NCI-H1105 (cell line): Measurements from ENCODE around the gene FBXO33.

Experiments used
- DNase-seq: peaks from one replicate; lab custom pipeline; 2025; lab: John Stamatoyannopoulos, UW

Gene FBXO33

DNA sequence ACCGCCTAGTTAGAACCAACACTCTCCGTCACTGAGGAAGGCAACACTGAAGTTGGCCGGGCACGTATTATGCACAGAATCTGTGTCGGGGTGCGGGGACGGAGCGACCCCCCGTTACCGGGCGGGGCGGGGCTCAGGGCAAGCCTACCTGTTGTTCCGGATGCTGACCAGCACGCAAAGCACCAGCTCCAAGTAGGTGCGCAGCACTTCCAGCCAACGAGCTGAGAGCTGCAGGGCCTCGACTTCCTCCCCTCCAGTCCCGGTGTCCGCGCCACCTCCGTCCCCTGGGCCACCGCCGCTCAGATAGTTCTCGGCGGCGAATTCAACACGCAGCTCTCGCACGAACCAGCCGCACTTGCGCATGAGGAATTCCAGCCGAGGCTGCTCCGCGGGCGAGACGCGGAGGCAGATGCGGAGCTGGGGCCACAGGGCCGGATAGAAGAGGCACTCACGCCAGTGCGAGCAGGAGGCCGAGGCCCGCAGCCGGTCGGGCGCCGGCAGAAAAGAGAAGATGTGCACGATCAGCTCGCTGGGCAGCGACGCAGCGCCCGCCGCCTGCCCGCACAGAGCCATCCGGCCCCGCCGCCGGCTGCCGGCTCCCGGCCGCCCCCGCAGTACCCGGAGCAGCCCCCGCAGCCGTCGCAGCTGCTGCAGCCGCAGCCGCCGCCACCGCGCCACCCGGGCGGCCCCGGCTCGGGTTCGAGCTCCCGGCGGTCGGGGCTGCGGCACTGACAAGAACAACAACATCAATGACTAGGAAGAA lies 636 bp downstream of the FBXO33 start:
- no peak for DNase-seq

DNA sequence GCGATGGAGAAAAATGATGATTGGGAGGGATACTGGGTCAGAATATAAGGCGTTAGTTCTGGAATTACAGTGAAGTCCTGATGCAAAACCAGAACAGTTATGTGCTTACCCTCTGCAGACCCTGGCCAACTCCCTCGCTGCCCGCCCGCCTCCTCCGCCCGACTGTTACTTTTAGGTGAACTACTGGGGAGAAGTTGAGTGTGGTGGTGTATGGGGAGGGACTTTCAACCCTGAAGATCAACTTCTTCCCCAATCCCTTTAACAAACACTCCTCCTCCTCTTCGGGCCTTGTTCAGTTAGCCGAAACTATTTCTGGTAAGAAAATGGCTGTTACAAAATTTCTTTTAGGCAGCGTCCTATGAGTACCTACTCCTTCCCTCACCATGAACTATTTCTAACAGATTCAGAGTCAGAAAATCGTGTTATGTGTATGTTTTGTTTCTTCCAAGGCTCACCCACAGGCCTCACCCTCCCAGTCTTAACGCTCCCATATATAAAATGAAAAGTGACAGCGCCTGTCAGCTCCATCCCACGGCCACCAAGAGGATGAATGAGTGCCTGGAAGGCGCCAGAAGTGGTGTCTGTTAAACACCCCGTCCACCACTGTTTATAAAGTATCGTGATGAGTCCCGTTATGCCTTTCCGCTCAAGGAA lies 1.3 kb downstream of the FBXO33 start:
- no peak for DNase-seq

DNA sequence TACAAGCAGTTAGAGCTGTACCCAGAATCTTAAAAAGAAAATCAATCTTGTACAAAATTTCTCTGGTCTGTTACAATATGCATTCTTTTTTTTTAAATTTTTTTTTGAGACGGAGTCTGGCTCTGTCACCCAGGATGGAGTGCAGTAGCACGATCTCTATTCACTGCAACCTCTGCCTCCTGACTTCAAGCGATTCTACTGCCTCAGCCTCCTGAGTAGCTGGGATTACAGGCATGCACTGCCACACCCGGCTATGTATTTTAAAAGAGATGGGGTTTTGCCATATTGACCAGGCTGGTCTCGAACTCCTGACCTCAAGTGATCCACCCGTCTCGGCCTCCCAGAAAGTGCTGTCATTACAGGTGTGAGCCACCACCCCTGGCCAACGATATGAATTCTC lies 4.1 kb downstream of the FBXO33 start:
- DNase-seq = no peak

DNA sequence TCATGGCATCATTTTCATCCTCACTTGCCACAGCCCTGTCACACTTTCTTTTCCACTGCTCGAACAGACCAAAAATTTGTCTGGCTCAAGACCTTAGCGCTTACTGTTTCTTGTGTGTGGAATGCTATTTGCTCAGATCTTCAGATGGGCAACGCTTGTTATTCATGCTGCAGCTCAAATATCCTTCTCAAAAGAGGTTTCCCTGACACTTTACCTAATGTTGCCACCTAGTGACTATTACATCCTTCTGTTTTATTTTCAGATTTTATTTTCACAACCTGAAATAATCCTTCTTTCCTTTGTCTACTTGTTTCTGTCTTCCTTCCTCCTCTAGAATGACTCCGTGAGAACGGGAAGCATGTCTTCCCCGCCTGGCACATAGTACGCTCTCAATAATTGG lies 5.6 kb downstream of the FBXO33 start:
- DNase-seq = no peak

DNA sequence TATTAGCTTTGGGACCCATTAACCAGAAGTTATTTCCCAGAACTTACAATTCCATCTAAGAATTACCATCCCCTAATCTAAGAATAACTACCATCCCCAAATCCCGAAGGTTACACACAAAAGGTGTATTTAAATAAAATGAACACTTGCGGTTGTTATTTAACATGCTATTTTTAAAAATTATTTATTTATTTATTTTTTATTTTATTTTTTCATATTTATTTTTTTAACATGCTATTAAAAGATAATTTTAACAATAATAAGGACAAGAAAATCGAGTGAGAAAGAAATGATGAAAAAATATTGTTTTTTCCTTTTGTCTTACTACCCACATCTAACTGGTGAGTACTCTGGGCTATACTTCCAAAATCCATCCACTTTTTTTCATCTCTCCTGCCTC lies 6.3 kb downstream of the FBXO33 start:
- no peak for DNase-seq

DNA sequence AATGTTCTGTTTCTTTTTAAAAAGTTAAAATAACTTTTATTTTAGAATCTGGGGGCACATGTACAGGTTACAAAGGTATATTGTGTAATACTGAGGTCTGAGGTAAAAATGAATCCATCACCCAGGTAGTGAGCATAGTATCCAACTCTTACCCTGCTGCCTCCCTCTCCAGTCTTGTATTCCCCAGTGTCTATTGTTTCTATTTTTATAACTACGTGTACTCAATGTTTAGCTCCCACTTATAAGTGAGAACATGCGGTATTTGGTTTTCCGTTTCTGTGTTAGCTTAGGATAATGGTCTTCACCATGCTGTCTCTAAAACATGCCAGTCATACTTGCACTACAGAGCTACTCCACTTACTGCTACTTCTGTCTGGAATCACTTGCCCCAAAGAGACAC lies 8.4 kb downstream of the FBXO33 start:
- DNase-seq = no peak

DNA sequence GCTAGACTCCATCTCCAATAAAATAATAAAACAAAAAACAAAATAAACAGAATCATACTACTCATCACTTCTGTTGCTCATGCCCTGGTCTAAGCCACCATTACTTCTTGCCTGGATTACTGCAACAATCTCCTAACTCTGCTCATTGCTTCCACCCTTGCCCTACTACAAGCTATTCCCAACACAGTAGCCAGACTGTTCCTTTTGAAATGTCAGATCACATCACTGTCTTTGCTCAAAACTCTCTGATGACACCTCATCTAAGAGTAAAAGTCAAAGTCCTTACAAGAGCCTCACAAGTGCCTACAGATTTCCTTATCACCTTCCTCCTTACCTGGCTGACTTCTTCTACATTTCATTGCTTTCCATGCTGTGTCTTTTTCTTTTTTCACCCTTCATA lies 10.0 kb downstream of the FBXO33 start:
- DNase-seq = no peak

DNA sequence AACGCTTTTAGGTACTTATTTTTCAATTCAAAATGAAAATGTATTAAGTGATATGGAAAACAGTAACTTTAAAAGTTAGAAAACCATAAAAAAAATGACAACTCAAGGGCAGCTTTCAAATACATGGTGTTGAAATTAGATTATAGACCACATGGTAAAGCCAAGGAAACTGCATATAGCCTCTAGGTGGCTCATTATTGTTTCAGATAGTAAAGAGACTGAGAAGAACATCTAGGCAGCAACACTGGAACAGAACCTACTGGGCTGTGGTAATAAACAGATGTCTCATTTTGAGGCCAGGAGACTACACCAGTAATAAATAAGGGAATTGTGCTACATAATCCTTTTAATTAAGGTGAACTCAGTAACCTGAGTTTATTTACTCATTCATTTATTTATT lies 13.0 kb downstream of the FBXO33 start:
- DNase-seq = no peak

DNA sequence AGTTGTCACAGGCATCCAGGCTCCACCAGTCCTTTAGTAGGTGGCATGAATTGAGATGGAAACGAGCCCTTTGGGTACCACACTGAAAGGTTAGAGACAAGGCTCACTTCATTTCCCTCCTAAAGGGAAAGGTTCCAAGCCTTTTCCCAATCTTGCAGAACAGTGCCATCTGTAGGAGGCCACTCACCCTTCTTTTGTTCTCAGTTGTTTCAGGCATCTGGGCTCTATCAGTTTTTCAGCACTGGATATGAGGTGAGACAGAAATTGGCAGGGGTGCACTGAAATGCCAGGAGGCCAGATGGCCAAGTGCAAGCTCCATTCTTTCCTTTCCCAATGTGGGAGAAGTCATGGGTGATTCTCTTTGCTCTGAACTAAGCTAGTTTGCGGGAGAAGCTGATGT lies 15.2 kb downstream of the FBXO33 start:
- DNase-seq = no peak

DNA sequence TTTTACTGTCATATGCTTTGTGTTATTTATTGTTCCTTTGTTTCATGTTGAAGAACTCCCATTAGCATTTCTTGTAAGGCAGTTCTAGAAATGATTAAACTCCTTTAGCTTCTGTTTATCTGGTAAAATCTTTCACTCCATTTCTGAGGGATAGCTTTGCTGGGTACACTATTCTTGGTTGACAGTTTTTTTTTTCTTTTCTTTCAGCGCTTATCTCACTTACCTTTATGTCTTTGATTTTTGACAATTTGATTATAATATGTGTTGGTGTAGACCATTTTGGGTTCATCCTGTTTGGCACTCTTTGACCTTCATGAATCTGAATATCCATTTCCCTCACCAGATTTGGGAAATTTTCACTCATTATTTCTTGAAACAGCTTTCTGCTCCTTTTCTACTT lies 16.2 kb downstream of the FBXO33 start:
- no peak for DNase-seq

DNA sequence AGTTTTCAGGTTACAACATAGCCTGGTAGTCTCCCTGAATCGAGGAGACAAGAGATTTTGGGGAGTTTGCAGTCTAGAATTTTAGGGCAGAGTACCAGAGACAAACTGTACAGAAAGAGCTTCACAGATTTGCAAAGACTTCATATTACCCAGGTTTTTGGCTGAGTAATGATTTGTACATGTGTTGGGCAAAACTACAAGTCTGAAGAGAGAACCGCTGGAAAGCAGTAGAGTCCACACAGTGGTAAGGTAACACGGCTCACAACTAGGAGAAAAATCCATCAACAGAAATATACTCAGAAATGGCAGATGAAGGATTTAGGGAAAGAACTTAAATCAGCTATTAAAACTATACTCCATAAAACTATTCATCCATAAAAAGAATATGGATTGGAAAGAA lies 25.7 kb downstream of the FBXO33 start:
- no peak for DNase-seq

DNA sequence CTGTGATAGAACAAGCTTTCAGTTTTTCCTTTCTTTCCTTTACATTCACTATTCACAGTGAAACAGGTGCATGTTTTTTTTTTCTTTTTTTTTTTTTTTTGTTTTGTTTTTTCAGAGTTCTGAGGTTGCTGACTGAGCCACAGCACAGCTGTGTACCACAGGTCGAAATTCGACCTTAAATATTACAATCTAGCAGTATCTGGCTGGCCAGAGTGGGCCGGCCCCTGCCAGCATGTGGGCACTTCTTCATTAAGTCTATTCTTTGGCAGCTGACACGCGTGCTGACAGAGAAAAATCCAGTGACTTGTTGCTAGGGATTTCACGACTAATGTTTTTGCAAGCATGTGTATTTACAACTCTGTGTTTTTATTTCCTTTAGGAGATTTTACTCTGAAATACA lies 33.9 kb downstream of the FBXO33 start:
- no peak for DNase-seq

DNA sequence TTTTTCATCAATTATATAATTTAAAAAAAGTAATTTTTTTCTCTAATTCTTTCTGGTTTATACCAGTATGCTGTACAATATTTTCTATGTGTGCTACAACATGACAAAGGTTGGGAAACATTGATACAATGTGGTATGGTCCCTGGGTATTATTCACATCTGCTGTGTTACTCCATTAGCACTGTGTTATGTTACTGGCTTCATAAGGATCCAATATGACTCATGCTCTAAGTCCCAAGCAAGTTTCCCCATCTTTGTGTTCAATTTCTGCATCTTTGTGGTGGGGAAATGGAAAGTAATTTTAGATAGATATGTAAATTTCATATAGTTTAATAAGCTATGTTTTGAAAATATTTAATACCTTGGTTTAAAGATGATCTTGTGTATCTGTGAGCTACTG lies 35.8 kb downstream of the FBXO33 start:
- no peak for DNase-seq

DNA sequence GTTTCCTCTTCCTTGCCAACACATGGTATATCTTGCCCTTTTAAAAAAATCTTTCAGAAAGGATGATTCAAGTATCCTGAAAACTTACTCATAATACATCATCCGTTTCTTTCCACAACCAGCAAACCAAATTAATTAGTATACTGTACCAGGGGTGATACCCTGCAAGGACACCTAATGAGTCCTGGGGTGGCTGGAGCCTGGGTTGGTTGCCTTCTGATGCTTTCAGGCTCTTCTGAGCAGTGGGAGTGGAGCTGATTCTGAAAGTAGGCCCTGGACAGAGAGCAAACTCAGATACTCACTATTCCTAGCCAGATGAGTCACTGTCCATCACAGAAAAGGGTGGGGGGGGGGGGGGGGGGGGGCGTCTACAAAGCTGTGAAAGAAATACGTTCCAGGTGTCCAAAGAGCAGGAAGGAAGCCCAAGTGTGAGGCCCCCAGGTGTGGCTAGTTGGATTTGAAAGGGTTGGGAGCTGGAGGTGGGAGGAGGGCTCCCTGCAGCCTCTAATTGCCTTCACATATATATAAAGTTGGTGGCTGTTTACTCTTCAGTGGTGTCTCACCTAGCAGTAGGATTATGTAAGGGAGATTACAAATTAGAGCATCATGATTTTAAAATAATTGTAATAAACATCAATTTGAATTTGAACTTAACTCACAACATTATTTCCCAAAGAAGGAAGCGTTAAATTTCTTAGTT lies 36.5 kb downstream of the FBXO33 start:
- DNase-seq = no peak

DNA sequence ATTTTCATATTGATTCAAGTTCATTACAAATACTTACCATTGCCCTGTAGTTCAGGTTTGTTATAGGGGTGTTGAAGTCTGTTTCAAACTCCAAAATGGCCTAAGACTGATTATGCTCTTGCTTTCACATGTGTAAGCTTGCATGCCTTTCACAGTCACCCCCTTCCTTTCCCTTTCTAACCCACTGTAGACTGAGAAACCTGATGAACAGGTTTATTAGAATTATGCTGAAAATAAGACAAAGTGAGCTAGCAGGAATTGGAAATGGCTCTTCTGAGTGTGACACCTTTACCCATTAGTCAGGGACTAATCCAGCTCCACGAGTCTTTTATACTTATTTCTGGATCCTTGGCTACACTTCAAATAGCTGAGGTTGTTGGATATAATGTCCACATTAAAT lies 38.9 kb downstream of the FBXO33 start:
- no peak for DNase-seq

DNA sequence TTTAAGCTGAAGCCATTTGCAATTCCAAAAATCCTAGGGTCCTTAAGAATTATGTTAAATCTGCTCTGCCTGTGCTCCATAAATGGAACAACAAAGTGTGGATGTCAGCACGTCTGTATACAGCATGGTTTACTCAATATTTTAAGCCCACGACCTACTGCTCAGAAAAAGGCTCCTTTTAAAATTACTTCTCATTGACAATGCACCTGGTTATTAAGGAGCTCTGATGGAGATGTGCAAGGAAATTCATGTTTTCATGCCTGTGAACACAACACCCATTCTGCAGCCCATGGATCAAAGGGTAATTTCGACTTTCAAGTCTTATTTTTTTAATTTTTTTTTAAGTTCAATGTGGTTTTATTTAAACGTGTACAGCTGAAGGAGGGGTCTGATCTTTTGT lies 48.1 kb downstream of the FBXO33 start:
- DNase-seq = no peak

DNA sequence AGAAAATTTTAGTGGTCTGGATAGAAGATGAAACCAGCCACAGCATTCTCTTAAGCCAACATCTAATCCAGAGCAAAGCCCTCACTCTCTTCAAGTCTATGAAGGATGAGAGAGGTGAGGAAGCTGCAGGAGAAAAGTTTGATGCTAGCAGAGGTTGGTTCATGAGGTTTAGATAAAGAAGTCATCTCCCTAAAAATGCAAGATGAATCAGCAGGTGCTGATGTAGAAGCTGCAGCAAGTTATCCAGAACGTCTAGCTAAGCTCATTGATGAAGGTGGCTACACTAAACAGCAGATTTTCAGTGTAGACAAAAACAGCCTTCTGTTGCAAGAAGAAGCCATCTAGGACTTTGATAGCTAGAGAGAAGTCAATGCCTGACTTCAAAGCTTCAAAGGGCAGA lies 48.5 kb downstream of the FBXO33 start:
- no peak for DNase-seq

DNA sequence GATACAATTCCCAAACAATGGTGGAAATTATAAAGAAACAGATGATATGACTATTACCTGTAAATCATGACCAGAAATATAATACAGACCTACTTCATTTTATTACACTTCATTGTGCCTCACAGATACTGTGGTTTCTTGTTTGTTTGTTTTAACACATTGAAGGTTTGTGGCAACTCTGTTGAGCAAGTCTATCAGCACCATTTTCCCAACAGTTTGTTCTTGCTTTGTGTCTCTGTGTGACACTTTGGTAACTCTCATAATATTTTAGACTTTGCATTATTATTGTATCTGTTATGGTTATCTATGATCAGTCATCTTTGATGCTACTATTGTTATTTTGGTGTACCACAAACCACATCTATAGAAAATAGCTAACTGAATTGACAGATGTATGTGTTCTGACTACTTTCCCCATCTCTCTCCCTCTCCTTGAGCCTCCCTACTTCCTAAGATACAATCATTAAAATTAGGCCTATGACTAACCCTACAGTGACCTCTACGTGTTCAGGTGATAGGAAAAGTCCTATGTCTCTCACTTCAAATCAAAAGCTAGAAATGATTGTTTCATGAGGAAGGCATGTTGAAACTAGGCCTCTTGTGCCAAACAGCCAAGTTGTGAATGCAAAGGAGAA lies 49.1 kb downstream of the FBXO33 start:
- DNase-seq = no peak

DNA sequence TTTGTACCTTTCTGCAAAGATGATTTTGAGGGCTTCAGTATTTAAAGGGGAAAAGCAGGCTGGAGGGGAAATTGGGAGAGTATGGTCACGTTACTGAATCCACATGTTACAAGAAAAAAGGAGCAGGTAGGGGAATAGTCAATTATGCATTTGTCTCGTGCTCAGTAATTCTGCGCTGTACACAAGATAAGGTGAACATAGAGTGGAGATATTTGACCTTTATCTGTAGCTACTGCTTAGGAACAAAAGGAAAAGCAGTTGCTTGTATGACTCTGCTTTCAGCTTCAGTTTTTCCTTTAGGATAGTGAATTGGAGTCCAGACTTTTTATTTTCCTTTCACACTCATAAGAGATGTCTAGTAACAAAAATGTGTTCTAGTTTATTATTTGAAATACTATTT lies 49.8 kb downstream of the FBXO33 start:
- DNase-seq = no peak

DNA sequence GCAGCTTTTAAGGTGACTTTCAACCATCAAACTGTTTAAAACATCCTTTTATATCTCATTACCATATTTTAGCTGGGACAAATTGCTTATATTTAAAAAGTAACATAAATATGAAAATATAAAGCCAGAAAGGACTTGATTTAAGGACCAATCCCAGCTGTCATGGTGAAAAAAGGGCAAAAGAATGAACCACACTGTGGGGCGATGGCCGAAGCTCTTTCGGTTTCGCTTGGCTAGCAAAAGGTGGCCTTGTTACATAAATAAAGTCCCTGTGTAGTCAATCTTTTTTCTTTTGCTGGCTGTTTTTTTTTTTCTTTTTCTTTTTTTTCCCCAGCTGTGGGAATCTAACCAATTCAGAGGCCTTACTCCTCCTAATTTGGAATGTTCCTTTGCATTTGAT lies 50.9 kb downstream of the FBXO33 start:
- DNase-seq = no peak

DNA sequence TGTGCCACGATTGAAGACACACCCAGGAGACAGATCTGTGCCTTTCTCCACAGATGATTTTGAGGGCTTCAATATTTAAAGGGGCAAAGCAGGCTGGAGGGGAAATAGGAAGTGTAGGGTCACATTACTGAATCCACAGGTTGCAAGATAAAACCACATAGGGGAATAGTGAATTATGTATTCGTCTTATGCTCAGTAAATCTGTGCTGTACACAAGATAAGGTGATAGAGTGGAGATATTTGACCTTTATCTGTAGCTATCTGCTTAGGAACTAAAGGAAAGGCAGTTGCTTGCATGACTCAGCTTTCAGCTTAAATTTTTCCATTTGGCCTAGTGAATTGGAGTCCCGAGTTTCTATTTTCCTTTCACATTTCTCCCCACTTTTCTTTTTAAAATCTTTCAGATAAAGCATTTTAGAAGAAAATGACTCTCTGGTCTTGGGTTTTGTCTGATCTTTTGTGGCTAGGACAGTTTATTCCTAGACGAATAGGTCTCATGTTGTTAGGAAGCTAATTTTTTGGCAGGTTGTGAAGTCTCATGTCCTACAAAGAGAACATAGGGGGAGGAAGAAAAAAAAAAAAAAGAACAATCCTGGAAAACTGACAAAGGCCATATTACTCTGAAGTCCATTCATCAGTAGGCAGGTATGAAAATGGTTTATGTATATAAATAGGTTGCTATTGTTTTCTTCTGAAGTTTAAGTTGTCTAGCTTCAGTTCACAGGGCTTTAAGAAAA lies 55.4 kb downstream of the FBXO33 start:
- no peak for DNase-seq

DNA sequence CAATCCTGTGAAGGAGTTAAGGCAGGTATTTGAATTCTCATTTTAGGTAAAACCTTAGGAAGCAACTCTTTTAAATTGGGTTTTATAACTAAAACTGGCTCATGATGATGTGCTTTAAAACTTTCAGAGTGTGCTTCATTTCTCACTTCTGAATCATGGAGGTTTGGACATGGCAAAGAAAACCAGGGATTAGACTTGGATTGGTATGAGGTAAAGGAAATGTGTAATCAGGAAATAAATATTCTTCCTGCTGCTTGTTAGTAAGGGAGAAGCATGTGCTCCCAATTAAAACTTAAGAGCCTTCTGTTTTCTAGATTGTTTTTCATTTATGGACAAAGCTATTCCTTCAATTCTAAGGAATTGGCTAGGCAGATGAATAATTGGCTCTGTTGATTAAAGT lies 57.4 kb downstream of the FBXO33 start:
- DNase-seq = no peak
